GM21528 (cell line): ENCODE measurements around the gene FBXO24.

Experiments used
- ATAC-seq: cut with Tn5 transposase; IDR thresholded peaks from one replicate; pipeline ENCODE4 v1.9.1; 2021; ENCODE audit warnings: mild to moderate bottlenecking, moderate library complexity; ENCODE audit not compliant: unreplicated experiment, low FRiP score

The FBXO24 gene

DNA sequence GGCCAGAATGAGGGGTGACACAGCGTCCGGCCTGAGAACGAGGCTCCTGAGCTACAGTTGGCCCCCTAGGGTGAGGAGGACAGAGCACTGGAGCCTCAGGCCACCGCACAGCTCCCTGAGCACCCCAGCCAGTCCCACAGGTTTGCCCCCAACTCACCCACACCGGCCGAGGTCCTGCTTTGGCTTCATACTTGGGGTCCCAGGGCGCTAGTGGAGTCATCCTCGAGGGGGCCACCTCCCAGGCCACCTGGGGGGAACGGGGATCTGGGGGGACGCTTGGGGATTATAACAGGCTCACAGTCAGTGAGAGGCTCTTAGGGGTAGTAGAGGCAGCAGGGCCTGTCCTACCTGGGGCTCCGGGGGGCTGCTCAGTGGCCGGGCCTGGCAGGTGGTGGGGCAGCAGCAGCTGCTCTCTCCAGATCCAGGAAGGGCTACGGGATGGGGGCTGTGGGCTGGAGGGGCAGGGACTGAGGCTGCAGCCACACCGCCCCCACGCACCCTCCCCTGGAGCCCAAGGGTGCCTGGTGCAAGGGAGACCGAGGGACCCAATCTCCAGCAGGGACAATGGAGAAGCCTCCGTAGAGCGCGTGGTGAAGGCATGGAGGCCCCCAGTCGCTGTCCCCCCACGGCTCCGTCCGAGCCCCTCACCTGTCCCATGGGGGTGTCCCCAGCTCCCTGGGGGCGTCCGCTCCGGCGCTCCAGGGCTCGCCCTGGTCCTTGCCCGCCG lies 13.0 kb upstream of the FBXO24 start:
- ATAC-seq: no peak

DNA sequence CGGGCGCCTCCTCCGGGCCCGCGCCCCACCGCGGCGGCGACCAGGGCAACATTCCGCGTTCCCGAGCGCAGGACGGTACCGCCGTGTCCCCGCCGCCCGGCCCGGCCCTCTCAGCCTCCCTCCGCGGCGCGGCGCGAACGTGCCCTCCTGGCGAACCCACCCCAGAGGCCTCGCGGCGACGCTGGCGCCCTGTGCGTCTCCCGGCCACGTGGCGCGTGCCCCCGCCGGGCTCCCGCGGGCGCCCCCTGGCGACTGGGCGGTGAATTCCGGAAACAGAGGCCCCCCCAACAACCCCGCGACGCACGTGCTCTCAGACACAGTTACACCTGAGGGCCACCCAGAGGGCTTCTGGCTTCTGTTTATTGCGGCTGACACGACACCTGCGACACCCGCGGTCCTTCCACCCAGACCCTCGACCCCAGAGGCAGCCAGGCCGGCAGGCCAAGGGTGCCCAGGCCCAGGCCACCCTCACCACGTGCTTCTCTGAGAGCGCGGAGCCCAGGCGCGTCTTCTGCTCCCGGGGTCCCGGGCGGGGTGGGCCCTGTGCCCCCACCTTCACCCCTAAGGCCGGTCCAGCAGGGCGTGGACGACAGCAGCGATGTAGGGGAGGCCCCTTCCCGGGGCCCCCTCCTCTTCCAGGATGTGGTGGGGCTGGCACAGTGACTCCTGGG lies 12.3 kb upstream of the FBXO24 start, which contains the start of gene SAP25:
Gene SAP25 (minus strand): TSS at position 210 of the 671 bp plus-strand sequence. CDS start 158 bp downstream, at position 52.
- ATAC-seq: no peak

DNA sequence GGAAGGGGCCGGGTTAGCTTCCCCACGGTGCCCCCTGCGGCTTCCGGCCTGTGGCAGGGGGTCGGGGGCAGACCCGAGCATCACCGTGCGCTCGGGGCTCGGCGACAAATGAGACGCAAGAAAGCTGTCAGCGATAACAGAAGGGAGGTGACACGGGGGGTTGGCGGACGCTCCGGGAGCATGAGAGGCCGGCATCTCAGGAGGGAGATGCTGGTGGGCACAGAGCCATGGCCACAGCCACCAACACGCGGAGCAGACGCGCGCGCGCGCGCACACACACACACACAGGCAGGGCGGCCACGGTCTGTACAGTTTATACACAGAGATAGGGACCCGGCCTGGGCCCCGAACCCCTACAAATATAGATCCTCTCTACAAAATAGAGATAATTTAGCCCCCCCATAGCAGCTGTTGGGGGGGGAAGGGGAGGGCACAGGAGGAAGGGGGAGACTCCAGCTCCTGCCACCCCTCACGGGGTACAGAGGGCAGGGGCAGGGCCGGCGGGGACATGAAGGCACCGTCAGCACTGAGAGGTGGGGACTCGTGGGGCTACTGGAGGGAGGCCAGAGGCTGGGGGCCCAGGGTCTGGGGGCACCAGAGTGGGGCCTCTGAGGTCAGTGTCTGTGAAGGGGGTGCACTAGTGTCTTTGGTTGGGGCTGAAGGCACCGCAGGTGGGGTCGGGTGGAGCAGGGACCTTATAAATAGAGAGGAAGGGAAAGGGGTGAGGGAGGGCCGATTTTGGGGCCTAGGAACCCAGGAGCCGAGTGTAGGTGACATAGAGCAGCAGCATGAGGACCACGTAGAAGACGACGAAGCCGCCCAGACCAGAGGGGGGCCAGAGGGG lies 11.5 kb upstream of the FBXO24 start:
- no peak for ATAC-seq

DNA sequence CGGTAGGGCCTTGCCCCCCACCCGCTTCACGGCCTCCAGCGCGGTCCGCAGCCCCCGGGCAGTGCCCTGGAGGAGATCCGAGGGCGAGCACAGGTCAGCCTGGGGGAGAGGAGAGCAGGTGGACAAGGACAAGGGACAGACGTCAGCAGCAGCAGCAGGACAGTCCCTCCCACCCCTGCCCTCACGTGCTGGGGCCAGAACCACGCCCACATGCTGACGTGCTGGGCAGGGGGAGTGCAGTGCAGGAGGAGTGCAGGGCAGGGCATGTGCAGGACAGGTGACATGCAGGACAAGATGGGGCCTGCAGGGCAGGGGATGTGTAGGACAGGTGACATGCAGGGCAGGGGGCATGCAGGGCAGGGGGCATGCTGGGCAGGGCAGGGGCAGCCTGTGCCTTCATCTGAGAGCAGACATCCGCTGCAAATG lies 10.9 kb upstream of the FBXO24 start:
- no peak for ATAC-seq

DNA sequence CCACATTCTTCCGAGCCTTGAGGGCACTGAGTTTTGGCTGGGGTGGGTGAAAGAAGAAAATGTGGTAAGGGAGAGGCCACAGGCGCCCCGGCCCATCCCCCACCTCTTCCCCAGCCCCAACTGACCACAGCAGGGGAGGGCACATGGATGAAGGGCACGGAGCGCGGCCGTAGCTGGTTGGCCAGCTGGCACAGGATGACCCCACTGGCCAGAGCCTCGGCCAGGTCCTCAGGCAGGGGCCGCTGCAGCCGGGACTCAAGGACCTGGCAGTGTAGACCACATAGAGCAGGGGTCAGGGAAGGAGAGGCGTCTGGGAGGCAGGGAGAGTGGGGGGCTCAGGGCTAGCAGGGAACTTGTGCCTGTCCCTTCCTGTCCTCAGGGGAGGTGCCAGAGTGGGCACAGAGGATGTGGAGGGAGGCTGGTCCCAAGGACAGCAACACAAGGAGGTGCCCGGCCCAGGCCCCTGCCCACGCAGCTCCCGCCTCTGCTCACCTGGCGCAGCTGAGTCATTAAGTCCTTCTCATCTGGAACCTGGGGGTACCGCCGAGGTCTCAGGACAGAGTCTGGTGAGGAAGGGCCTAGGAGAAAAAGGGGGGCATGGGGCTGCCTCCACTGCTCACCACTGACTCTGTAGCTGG lies 10.3 kb upstream of the FBXO24 start:
- no peak for ATAC-seq

DNA sequence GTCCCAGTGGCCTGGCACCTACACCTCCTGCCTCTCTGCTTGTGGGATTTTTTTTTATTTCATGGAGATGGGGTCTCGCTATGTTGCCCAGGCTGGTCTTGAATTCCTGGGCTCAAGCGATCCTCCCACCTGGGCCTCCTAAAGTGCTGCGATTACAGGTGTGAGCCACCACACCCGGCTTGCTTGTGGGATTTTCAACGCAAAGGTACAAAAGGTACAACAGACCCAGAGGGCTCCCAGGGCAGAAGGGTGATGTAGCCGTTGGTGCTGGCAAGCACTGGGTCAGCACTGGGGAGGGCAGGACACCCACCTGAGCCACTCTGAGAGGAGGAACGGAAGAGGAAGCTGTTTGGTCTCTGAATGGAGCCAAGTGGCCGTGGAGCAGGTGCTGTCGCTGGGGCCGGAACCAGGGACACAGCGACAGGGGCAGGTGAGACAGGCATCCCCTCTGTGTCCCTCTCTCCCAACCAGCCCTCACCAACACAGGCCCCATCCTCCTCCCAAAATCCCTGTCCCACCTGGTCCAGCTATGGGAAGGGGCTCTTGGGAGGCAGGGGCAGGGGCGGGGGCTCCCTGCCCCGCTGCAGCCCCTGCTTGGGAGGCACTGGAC lies 9.6 kb upstream of the FBXO24 start:
- ATAC-seq: no peak

DNA sequence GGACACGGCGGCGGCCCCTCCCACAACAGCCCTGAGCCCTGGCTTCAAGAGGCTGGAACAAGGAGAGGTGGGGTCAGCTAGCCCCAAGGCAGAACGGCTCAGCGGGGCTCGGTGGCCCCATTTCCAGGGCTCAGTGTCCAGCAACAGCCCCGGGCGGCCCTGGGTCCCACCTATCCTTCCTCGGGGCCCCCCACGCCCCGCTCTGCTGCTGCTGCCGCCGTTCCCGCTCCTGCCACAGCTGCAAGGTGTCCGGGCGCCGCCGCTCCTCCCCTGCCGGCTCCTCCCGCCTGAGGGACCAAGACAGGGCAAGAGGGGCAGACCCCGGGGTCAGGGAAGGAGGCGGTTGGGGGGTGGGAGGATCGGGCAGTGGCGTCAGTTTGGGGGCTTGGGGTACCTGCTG lies 9.0 kb upstream of the FBXO24 start:
- ATAC-seq: no peak

DNA sequence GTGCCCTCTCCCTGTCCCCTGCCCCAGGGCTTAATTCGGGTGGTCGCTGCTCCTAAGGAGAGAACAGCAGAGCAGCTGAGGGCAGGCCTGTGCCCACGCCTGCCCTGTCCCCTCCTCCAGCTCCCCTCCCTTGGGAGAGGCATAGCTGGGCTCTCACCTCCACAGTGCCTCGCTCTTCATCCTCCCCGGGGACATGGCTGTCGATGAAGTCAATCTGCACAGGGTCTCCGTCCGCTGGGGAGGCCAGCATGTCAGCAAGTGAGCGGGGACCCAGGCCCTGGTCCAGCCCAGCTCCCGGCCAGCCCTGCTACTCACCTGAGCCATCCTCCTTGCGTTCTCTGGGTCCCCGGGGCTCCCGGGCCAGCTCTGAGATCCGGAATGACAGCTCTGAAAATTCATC lies 8.6 kb upstream of the FBXO24 start:
- ATAC-seq: no peak

DNA sequence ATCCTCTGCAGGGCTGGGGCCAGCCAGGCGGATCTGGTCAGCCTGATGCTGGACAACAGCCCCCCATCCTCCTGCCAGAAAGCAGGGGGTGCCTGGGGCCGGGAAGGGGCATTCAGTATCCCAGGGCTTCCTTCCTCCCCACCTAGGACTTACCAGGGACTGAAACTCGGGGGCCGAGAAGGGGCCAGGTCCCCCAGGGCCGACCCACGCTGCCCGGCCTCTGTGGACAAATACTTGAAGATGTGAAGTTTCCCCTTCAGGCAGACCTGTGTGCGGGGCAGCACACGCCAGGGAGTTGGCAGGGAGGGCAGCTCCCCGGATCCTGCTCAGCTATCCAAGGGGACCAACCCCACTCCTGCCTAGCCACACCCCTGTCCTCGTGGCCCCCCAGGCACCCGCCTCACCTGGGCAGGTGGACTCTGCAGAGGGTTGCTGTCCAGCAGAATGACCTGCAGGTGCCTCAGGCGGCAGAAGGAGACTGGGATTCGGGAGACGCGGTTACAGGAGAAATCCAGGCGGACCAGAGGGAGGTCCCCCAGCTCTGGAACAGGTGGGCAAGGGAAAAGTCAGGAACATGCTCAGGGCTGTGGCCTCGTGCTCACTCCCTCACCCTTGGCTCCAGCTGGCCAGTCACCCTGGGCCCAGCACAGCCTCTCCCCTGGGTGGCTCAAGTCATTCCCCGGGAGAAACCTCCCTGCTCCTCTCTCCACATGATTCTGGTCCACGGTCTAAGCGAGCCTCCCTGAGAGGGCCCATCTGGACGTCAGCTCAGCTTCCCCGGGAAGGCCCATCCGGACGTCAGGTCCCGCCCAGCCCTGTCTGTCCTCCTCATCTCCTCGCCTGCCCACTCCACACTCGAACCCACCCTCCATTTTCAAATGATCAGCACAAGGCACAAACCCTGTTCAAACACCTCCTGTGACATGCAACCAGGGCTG lies 7.6 kb upstream of the FBXO24 start:
- no peak for ATAC-seq

DNA sequence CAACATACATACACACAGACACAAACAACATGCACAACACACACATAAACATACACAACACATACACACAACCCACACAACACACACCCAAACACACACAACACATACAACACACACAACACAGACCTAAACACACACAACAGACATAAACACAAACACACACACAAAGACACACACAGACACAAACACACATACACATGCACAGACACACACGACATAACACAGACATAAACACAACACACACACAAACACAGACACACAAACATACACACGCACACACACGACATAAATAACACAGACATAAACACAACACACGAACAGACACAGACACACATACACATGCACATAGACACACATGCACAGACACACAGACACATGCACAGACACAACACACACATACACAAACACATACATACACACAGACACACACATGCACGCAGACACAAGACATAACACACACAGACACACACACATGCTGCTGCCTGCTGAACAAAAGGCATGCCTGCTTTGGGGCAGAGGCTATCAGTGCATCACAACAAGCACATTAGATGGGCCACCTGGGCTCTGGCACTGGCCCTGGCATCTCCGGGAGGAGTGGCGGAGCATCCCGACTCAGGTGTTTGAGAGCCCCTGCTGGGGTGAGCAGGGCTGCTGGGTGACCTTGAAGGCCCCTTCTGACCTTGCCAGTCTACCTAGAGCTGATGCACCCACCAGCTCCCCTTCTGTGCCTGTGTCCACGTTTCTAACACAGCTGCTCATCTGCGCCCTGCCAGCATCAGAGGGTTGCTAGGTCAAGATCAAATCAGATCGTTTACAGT lies 5.5 kb upstream of the FBXO24 start:
- no peak for ATAC-seq

DNA sequence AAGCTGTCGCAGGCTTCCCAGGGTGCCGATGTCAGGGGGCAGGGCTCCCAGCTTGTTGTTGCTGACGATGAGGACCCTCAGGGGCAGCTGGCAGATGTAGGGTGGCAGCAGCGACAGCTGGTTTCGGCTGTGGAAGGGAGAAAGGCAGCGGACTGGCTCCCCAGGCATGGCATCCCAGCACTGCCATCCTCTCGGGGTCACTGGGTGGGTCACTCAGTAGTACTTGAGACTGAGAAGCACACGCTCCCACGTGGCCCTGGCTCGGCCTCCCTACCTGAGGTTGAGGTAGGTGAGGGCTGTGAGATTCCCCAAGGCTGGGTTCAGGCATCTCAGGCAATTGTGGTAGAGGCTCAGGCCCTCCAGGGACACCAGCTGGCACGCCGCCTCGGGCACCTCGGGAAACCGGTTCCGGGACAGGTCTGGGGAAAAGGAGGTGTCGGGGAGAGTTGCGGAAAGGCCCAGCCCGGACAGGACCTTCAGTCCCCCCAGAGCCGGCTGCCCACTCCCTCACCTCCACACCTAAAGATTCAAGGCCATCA lies 4.0 kb upstream of the FBXO24 start:
- no peak for ATAC-seq

DNA sequence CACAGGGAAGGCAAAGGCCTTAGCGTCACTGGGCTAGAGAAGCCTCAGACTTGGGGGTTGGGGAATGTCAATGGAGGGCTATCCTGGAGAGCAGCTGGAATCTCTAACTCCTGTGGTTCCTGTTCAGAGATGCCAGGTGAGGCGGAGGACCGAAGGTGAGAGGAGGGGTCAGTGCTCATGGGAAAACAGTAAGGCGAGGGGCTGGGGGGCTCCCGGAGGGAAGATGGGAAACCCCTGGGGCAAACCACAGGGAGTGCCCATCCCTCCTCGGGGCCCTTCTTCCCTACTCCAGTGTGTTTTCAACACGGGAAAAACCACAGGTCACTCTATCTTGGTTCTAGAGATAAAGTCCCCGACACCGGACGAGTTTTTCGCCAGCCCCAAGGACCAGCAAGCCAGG lies 3.5 kb upstream of the FBXO24 start:
- no peak for ATAC-seq

DNA sequence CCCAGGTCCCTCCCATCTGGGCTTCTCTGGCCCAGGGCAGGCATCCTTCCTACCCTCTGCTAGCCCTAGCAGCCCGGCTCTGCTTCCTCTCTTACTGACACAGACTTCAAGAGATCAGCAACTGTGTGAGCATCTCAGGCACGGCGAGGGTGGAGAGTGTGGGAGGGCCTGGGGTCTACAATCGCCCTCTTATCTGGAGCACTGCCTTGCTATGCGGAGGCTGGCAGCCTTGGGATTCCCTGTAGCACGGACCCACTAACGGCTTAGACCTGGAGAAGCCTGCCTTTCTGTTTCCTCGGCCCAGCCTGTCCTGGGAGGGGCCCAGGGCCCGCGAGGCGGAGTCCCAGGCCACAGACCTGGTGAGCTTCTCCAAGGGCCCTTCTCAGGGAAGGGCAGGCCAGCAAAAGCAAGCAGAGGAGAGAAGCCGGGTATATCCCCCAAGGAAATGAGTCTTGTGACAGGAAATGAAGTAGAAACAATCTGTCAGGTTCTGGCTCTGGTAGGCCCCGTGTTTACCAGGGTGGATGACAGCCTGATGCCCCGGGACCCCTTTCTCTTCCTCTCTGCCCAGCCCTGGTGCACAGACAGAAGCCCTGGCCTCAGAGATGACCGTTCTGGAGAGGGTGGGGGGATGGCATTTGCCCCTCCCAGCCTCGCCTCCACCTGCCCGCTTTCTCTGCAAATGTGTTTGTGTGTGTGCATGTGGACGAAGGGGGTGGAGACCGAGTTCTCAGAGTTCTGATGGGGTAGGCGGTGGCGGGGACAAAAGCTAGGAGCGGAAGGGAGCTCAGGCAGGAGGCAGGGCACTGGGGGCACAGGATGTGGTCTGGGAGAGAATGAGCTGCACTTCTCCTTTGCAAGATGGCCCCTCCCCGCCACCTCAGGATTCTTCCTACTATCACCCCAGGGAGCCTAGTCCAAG lies 2.7 kb upstream of the FBXO24 start:
- ATAC-seq: no peak

DNA sequence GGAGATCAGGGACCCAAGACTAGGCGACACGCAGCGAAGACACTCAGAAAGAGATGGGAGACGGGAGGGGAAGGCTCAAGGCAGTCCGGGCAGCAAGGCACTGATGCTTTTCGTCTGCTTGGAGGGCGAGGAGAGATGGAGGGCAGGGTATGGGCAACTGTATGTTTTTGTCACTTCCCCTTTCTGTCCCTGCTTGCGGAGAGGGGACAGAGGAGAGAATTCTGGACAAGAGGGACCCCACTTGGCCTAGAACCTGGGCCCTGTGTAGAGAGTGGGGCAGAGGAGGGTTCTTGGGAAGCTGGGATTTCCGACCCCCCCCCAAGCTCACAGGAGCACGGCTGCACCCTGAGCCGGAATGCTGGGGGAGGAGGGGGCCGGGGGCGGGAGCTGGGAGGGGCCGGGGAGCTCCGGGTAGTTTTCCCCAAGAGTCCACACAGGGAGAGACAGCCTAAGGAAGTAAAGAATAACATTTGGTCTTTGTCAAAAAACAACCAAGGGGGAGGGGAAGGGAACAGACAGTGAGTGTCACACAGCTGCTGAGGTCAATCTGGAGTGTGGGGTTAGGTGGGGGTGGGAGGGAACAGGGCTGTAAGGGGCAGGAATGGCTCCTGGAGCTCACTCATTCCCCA lies 2.0 kb upstream of the FBXO24 start:
- ATAC-seq: no peak

DNA sequence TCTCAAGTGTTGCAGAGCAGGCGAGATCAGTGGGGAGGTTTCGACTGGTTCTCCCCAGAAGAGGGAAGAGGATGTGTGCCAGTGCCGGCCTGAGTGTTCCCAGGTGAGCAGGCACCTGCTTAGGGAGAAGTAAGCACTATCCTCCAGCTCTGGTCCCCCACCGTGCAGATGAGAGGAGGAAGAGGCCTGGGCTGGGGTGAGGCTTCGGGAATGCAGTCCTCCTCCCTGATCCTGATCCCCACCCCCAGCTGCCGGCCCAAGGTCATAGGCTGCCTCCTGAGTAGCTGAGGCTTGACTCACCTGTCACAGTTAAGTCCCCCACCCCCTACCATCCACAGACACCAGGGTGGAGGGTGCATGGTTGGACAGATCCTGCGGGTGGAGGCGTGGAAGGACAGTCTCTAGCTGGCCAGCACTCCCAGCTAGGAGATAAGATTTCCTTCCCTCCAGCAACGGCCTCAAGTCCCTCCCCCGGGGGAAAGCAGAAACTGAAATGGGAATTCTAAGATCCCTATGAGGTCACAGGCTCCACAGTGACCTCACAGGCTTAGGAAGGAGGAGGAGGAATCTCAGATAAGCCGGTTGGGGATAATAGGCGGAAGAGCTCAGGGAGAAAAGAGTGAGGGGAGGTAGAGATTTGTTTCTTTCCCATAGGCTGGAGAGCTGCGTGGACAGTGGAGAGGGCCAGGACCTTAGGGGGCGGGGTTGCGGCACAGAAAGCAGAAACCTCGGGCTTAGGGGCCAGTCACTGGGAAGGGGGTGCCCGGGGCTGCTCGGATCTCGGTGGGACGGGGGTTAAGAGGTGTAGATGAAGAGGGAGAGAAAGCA lies 1.2 kb upstream of the FBXO24 start:
- no peak for ATAC-seq
